Medulla oblongata (tissue), 1 donor: ENCODE data around the gene NEMP1.
"Not testable (repeated sequence)": the region's sequence is repeated elsewhere in the genome, so short reads cannot be mapped to it uniquely, and the experiment has no call there.

ENCODE experiments used
- DNase-seq: peaks from one replicate; pipeline ENCODE4 v3.0.0-alpha.2; 2015; ENCODE audit errors: extremely low spot score

Gene NEMP1

DNA sequence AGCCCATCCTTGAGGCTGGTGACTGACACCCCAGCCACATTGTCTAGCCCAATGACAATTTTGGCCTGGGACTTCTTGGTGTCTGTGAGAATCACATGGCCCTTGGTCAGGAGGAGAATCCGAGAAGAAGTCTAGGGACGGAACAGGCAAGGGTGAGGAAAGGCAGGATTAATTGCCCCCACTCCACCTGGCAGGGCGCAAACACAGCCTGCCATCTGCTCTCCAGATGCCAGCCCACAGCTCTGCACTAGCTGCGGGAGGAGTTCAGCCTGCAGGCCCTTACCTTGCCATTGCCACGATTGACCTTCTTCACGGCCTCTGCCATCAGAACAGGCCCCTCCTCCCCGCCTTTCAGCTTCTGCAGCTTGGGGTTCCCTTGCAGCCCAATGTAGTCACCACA lies 49.1 kb downstream of the NEMP1 start:
- no peak for DNase-seq

DNA sequence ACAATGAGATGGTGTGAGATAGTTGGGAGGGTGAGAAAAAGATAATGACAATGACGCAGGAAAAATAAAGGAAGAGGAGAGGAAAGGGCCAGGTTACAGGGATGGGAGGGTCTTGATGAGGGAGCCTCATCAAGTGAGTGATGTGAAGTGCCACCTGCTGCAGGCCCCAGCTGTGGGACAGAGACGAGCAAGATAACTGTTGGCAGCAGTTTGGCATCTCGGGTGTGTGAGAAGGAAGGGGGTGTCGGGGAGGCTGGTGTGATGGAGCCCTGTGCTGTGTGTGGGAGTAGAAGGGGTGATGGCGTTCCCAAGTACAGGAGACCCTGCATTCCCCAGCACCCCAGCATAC lies 50.8 kb downstream of the NEMP1 start:
- DNase-seq = no peak

GRCh38 chr12:57027011-57027804 lies 51.4 kb downstream of the NEMP1 start:
- no peak for DNase-seq

DNA sequence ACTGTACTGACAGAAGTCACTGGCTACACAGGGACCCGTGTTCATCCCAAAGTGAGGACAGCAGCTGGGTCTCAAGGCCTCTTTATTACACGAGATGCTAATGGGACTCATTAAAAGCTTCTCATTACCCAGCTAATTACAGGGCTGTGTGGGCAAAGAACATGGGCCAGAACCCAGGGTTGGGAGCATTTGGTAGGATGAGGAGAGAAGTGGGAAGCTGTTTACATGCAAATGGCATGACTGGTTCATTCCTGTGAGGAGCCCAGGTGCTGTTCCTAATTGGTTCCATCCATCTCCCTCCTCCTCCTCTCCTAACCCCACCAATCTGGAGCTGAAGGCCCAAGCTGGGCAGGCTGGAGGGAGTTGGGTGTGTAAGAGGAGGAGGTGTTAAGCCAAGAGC lies 53.4 kb downstream of the NEMP1 start:
- no peak for DNase-seq

DNA sequence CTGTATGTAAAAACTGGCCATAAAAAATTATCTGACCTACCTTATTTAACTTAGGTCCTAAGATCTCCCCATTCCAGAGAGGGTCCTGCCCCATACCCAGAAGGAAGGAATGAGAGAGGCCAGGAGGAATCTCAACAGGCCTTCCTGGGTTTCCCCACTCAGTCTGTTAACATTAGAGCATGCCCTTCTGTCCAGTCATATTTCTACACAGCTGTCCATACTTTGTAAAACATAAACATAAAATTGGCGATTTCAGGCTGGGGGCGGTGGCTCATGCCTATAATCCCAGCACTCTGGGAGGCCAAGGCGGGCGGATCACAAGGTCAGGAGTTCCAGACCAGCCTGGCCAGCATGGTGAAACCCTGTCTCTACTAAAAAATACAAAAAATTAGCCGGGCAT lies 56.3 kb downstream of the NEMP1 start:
- DNase-seq = not testable (repeated sequence)

GRCh38 chr12:57019983-57020719 lies 58.4 kb downstream of the NEMP1 start:
- no peak for DNase-seq

GRCh38 chr12:57018906-57019305 lies 59.7 kb downstream of the NEMP1 start:
- no peak for DNase-seq

GRCh38 chr12:57018353-57018752 lies 60.2 kb downstream of the NEMP1 start:
- not testable (repeated sequence) for DNase-seq

- no peak for DNase-seq
These were observed 62.2 kb downstream of the NEMP1 start, which contains the start of gene TAC3 for GRCh38 chr12:57016348-57016747. Gene TAC3, minus strand, starts transcription at chr12:57016529. Its CDS starts 732 bp downstream, at chr12:57015797.

DNA sequence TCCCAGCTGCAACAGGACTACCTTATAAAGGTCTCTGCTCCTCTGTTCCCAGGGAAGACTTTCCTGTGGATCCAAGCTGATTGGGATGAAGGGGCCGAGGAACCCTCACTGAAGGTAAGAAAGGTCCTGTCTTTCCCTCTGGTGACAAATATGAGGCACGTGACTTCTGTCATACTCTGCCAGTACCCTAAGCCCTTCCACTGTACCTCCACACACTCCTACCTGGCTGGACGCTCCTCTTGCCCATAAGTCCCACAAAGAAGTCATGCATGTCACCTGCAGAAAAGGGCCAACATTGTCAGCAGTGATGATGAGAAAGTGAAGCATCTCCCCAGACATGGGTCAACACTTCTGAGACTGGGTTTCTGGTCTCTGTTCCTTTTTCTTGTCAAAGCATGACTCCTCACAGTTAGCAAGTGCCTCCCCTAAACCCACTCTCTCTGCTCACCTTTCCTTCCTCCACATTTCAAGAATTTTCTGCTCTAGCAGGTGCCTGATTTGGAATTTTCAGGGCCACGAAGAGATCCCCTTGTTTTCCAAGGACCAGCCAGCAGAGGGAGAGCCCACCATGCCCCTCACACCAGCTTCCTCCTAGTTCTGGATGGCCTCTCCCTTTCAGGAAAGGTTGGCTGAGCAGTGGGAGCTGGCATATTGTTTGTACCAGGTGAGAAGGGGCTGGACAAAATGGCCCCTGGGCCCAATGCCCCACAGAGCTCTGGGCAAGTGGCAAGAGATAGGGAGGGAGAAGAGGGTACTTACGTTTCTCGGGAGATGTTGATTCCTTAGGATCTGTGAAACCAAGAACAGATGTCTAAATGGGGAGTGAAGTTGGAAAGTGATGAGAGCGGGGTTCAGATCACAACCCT lies 65.8 kb downstream of the NEMP1 start:
- no peak for DNase-seq

- no peak for DNase-seq
These were observed 66.9 kb downstream of the NEMP1 start for GRCh38 chr12:57011438-57012424.

- no peak for DNase-seq
These were observed 67.9 kb downstream of the NEMP1 start for GRCh38 chr12:57010627-57011247.

- no peak for DNase-seq
These were observed 68.5 kb downstream of the NEMP1 start for GRCh38 chr12:57009949-57010626.

DNA sequence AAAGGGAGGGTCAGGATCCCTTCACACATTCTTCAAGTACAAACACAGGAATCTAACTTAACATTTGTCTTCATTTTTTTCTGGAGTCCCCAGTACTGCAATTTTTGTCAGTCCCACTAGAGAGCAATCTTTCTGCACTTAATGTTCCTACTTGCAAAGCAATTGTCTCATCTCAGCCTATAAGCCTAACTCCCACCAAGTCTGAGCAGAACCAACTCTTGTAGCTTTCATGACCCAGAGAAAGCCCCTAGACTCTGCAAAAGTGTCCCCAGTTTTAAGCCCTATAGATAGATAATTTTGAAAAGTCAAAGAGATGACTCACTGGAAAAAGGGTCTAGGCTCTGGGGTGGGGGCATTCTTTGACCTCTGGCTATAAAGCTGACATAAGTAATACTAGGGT lies 70.4 kb downstream of the NEMP1 start:
- peak; percentile 72 for DNase-seq

- no peak for DNase-seq
These were observed 71.6 kb downstream of the NEMP1 start for GRCh38 chr12:57006809-57007475.

GRCh38 chr12:57005980-57006808 lies 72.4 kb downstream of the NEMP1 start, which contains the start of gene ZBTB39:
Gene ZBTB39, minus strand, starts transcription at chr12:57006546. Its CDS starts 1,629 bp downstream, at chr12:57004917.
- DNase-seq = peak; percentile 53
